HepG2 (cell line): ENCODE data around the gene RNF208. TPM values are rescaled to one million over a fixed set of nuclear protein-coding genes. Genes with fewer than 3 reads are reported as not detected.

Source experiments
- BHLHE40 ChIP-seq: IDR thresholded peaks from 2 replicates; pipeline ENCODE4 v1.6.1; 2011; ENCODE audit warnings: low read length, improper control_type of control experiment
- FIP1L1 ChIP-seq: fragments of 200-400 bp; formaldehyde crosslinking; IDR thresholded peaks from 2 replicates; pipeline ENCODE4 v1.6.1; 2018; ENCODE audit warnings: low read depth, mild to moderate bottlenecking, low read length, moderate library complexity, borderline replicate concordance; ENCODE audit not compliant: insufficient read depth
- FOXA3 ChIP-seq: IDR thresholded peaks from 2 replicates; pipeline ENCODE4 v1.6.1; 2016; ENCODE audit warnings: missing genetic modification reagents, missing compliant biosample characterization
- GATA4 ChIP-seq: sonication (generic); IDR thresholded peaks from 2 replicates; pipeline ENCODE4 v1.6.1; 2016; ENCODE audit warnings: antibody characterized with exemption, low read depth, borderline replicate concordance
- GMEB1 ChIP-seq: sonication (generic); formaldehyde crosslinking; IDR thresholded peaks from 2 replicates; pipeline ENCODE4 v1.5.1; 2020; ENCODE audit warnings: missing genetic modification reagents, mild to moderate bottlenecking, borderline replicate concordance
- HDAC2 ChIP-seq: sonication (generic); formaldehyde crosslinking; IDR thresholded peaks from 2 replicates; pipeline ENCODE4 v1.4.0; 2020; ENCODE audit warnings: missing genetic modification reagents
- MAFG ChIP-seq: sonication (generic); formaldehyde crosslinking; IDR thresholded peaks from 2 replicates; pipeline ENCODE4 v1.5.1; 2020; ENCODE audit warnings: mild to moderate bottlenecking, missing genetic modification reagents
- MTA3 ChIP-seq: sonication (generic); formaldehyde crosslinking; IDR thresholded peaks from 2 replicates; pipeline ENCODE4 v1.4.0; 2020; ENCODE audit warnings: missing genetic modification reagents
- MYNN ChIP-seq: sonication (generic); formaldehyde crosslinking; IDR thresholded peaks from 2 replicates; pipeline ENCODE4 v1.4.0; 2020; ENCODE audit warnings: mild to moderate bottlenecking, low read depth, missing genetic modification reagents
- PATZ1 ChIP-seq: sonication (generic); formaldehyde crosslinking; IDR thresholded peaks from 2 replicates; pipeline ENCODE4 v1.4.0; 2020; ENCODE audit warnings: missing genetic modification reagents
- PBX3 ChIP-seq: sonication (generic); formaldehyde crosslinking; IDR thresholded peaks from 2 replicates; pipeline ENCODE4 v1.8.1; 2023; ENCODE audit warnings: missing genetic modification reagents, inconsistent platforms, borderline replicate concordance
- POGK ChIP-seq: sonication (generic); formaldehyde crosslinking; conservative IDR thresholded peaks from 2 replicates; pipeline ENCODE4 v1.8.0; 2022; ENCODE audit warnings: mild to moderate bottlenecking, moderate library complexity, missing genetic modification reagents
- RBM22 ChIP-seq: fragments of 200-400 bp; formaldehyde crosslinking; optimal IDR thresholded peaks from 2 replicates; pipeline ENCODE3; 2017; ENCODE audit warnings: mild to moderate bottlenecking, low read length, moderate library complexity
- SMAD1 ChIP-seq: sonication (generic); formaldehyde crosslinking; IDR thresholded peaks from 2 replicates; pipeline ENCODE4 v1.4.0; 2020; ENCODE audit warnings: missing genetic modification reagents, low read depth, mild to moderate bottlenecking, borderline replicate concordance
- TBL1XR1 ChIP-seq: fragments of 150-350 bp; IDR thresholded peaks from 2 replicates; pipeline ENCODE4 v1.6.1; 2014; ENCODE audit warnings: borderline replicate concordance, low read length; ENCODE audit not compliant: partially characterized antibody
- ZNF543 ChIP-seq: sonication (generic); formaldehyde crosslinking; IDR thresholded peaks from 2 replicates; pipeline ENCODE4 v1.4.0; 2020; ENCODE audit warnings: mild to moderate bottlenecking, missing genetic modification reagents
- ZNF670 ChIP-seq: sonication (generic); formaldehyde crosslinking; IDR thresholded peaks from 2 replicates; pipeline ENCODE4 v1.8.0; 2022; ENCODE audit warnings: mild to moderate bottlenecking, missing genetic modification reagents, borderline replicate concordance
- ZNF724P ChIP-seq: sonication (generic); formaldehyde crosslinking; IDR thresholded peaks from 2 replicates; pipeline ENCODE4 v1.8.0; 2022; ENCODE audit warnings: missing genetic modification reagents, borderline replicate concordance
- ZSCAN29 ChIP-seq: sonication (generic); formaldehyde crosslinking; conservative IDR thresholded peaks from 2 replicates; pipeline ENCODE4 v1.4.0; 2020; ENCODE audit warnings: mild to moderate bottlenecking, missing genetic modification reagents
- polyA plus RNA-seq, 8 experiments: library from polyadenylated mRNA; depleted of rRNA in 3 of 8; stranded (reverse) in 7 of 8; unstranded in 1 of 8; fragments of >200 nt; fragmentation: Illumina TruSeq in 4 of 8; extraction: Trizol in 4 of 8; gene quantifications; 2 replicates each; pipeline versions ENCODE4 v1.2.1 to v1.2.3, GENCODE V29; 2011 to 2016; ENCODE audit warnings: low read depth in 4 of 8, missing spikeins in 1 of 8, mixed read lengths in 1 of 8; ENCODE audit not compliant: insufficient read depth in 1 of 8
- total RNA-seq, 5 experiments: library from RNA; depleted of rRNA; stranded (reverse); fragments of >200 nt; fragmentation: Illumina TruSeq; extraction: Trizol; gene quantifications; 2 replicates each; pipeline ENCODE4 v1.2.3, GENCODE V29; 2016; ENCODE audit warnings: low read depth in 1 of 5

Gene RNF208
- total and polyA plus RNA-seq, 2 of the 13 experiments (the other 11 are each of a cell fraction or from before 2014, with no cell fraction given), result 1.6 to 2.1 TPM

GRCh38 chr9:137240841-137241489, 18.9 kb upstream of the RNF208 start, which contains the start of gene TUBB4B (continued):
- TF ChIP-seq PATZ1 (CRISPR knock-in tag), result 0 out of 2 replicates have a peak, but pooled peaks have one; percentile 12
- TF ChIP-seq SMAD1, result no peak
- TF ChIP-seq TBL1XR1, result no peak
- TF ChIP-seq GATA4, result peak; percentile 95
- peak; percentile 3; the same call in 1 of the 2 replicates for TF ChIP-seq POGK
- peak; percentile 29; the same call in 1 of the 2 replicates for TF ChIP-seq HDAC2 (CRISPR knock-in tag)
- no peak; the same call in 1 of the 2 replicates for TF ChIP-seq BHLHE40
- TF ChIP-seq FOXA3 (CRISPR knock-in tag), result peak; percentile 50; the same call in 1 of the 2 replicates
- TF ChIP-seq RBM22, result peak; percentile 81
- 0 out of 2 replicates have a peak, but pooled peaks have one; percentile 4 for TF ChIP-seq GMEB1 (CRISPR knock-in tag)
- no peak for TF ChIP-seq ZSCAN29 (CRISPR knock-in tag)
- peak; percentile 88; the same call in 1 of the 2 replicates for TF ChIP-seq MYNN (CRISPR knock-in tag)
- no peak for TF ChIP-seq FIP1L1
- no peak; the same call in 1 of the 2 replicates for TF ChIP-seq ZNF543
- no peak for TF ChIP-seq MTA3 (CRISPR knock-in tag)
- no peak for TF ChIP-seq ZNF724P (CRISPR knock-in tag)
- no peak for TF ChIP-seq ZNF670
- no peak for TF ChIP-seq MAFG (CRISPR knock-in tag)
- TF ChIP-seq PBX3 (CRISPR knock-in tag), result peak; percentile 93; the same call in 1 of the 2 replicates
